ENCODE results near the gene TTF1. TPM values are rescaled to one million over a fixed set of nuclear protein-coding genes. Genes with fewer than 3 reads are reported as not detected.

Gene TTF1
- total RNA-seq, 2 donors from 2014 or later, result 14.9 to 17.3 TPM

DNA sequence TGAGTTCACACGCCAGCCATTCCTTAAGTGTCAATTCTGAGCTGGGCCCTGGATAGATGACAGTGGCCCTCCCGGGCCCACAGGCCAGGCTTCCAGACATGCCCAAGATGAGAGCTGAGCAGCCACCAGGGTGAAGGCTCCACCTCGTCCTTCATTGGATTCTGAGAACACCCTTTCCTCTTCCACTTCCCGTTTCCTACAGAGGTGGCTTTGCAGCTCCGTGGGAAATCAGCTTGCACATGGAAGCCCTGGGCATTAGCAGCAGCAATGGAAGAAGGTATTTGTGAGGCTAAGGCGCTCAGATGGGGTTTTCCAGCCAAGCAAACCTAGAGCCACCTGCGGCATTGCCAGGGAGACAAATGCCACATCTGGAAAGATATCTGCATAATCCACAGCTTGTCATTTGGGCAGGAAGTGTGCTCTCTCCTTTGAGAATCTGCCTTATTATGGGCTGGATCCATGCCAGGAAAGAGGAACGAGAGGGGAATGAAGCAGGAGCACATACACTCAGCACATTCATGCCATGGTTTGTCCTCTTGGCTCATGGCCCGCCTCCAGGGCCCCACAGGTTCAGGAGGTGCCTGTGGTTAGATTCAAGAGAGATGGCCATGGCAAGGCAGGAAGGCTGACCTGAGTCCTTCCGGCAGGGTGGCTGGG is 37.4 kb upstream of the TTF1 start:
- no peaks in the 10 kb centered on the region for H3K4me1 ChIP-seq
- no peak for DNase-seq (ENCODE audit: low spot score)
- no peak overlapping the region for H3K27ac ChIP-seq
- TF ChIP-seq, protein P1, sequence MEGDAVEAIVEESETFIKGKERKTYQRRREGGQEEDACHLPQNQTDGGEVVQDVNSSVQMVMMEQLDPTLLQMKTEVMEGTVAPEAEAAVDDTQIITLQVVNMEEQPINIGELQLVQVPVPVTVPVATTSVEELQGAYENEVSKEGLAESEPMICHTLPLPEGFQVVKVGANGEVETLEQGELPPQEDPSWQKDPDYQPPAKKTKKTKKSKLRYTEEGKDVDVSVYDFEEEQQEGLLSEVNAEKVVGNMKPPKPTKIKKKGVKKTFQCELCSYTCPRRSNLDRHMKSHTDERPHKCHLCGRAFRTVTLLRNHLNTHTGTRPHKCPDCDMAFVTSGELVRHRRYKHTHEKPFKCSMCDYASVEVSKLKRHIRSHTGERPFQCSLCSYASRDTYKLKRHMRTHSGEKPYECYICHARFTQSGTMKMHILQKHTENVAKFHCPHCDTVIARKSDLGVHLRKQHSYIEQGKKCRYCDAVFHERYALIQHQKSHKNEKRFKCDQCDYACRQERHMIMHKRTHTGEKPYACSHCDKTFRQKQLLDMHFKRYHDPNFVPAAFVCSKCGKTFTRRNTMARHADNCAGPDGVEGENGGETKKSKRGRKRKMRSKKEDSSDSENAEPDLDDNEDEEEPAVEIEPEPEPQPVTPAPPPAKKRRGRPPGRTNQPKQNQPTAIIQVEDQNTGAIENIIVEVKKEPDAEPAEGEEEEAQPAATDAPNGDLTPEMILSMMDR (IDR thresholded peaks at IDR 0.05), result no peak
- H3K4me3 ChIP-seq, result no peak overlapping the region
- H3K9me3 ChIP-seq, result no peaks in the 10 kb centered on the region
- no peaks in the 10 kb centered on the region for H3K27me3 ChIP-seq
- H3K36me3 ChIP-seq, result no peaks in the 10 kb centered on the region

DNA sequence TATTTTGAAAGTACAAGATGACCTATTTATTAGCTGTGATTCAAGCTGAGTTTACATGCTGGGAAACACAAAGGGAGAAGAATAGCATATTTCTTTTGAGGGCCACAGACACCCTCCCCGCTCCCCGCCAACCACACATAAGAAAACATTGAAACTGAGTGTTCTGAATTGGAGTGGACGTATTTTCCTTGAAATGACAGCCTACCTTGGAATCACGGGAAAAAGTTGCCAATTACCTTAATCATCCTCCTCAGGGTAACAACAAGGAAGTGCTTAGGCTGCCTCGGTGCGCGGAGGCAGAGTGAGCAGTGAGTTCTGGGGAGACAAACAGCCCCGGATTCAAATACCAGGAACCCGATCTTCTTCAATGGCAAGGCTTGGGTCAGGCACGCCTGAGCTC is 34.8 kb upstream of the TTF1 start:
- H3K4me3 ChIP-seq, result no peak overlapping the region
- H3K27me3 ChIP-seq, result no peaks in the 10 kb centered on the region
- no peaks in the 10 kb centered on the region for H3K4me1 ChIP-seq
- no peaks in the 10 kb centered on the region for H3K36me3 ChIP-seq
- no peaks in the 10 kb centered on the region for H3K9me3 ChIP-seq
- no peak for DNase-seq (ENCODE audit: low spot score)
- no peak overlapping the region for H3K27ac ChIP-seq
- TF ChIP-seq, protein P1 (IDR thresholded peaks at IDR 0.05), result no peak

DNA sequence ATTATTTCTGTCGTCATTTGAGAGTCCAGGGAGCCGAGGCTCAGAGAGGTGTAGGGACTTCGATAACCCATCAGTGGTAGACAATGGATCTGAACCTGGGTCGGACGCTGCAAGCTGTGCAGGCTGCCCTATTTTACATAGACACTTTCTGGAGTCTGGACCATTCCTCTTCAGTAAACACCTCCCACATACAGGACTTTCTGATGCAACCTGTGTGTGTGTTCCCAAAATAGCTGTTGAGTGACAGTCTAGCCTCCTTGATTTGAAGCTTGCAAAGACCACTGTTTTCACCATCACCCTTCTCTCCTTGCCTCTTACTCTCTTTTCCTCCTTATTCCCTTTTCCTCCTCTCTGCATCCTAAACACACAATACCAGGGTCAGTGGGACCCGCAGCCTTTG is 34.1 kb upstream of the TTF1 start:
- no peak overlapping the region for H3K4me3 ChIP-seq
- TF ChIP-seq, protein P1 (IDR thresholded peaks at IDR 0.05), result no peak
- no peak for DNase-seq (ENCODE audit: low spot score)
- no peaks in the 10 kb centered on the region for H3K27me3 ChIP-seq
- H3K4me1 ChIP-seq, result no peaks in the 10 kb centered on the region
- H3K9me3 ChIP-seq, result no peaks in the 10 kb centered on the region
- H3K36me3 ChIP-seq, result no peaks in the 10 kb centered on the region
- no peak overlapping the region for H3K27ac ChIP-seq

DNA sequence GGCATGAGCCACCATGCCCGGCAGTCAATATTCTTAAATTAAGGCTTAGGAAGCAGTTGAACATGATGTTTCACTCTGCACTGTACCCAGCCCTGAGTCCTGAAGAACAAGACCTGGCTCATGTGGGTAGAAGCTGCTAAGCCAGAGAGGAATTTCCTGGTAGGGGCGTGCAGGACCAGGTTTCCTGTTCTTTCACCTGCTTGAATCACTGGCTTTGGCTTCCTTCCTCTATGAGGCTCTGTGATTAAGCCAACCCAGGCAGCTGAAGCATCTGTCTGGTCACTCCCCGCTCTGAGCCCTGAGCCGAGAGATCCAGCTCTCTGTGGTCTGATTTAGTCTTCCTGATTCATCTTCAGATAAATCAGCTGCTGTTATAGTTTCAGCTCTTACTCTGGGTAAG is 32.5 kb upstream of the TTF1 start:
- TF ChIP-seq, protein P1 (IDR thresholded peaks at IDR 0.05), result no peak
- Histone ChIP-seq H3K4me1 (no peaks in the 10 kb centered on the region), H3K27me3 (no peaks in the 10 kb centered on the region), H3K4me3 (no peak overlapping the region), H3K9me3 (no peaks in the 10 kb centered on the region), H3K27ac (no peak overlapping the region), H3K36me3 (no peaks in the 10 kb centered on the region)
- no peak for DNase-seq (ENCODE audit: low spot score)

DNA sequence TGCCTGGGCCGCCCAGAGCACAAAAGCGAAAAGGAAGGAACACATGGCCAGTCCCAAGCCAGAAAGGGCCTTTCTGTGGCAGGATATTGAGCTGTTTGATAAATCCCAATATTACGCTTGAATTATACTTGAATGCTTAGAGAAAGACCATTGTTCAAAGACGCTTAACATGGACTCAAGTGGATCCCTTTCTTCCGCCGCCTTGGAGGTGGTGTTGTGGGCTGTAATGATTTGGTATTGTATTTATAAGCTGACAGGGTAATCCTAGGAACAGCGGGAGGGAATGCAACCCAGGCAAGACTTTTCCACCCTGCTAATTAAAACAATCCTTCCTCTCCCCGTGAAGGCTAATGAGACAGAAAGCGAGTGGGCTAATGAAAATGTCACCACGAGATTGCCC is 28.2 kb upstream of the TTF1 start:
- no peak overlapping the region for H3K4me3 ChIP-seq
- no peak for DNase-seq (ENCODE audit: low spot score)
- H3K36me3 ChIP-seq, result no peaks in the 10 kb centered on the region
- H3K4me1 ChIP-seq, result no peaks in the 10 kb centered on the region
- no peaks in the 10 kb centered on the region for H3K27me3 ChIP-seq
- no peaks in the 10 kb centered on the region for H3K9me3 ChIP-seq
- no peak overlapping the region for H3K27ac ChIP-seq
- TF ChIP-seq, protein P1 (IDR thresholded peaks at IDR 0.05), result no peak

DNA sequence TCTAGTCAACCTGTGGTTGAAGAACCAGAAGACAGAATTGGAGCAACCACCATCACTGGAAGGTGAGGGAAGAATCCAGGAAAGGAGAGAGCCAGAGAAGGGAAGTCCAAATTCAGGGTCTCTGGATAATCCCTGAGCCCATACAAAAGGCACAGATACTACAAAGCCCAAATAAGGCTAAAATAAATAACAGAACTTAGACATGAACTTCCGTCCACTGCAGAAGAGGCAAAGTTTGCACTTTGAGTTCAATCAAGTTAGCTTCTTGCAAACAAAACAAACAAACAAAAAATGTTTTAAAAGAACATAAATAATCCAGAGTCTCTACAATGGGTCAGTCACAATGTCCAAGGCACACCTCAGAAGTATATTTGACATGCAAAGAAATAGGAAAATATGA is 24.4 kb upstream of the TTF1 start:
- TF ChIP-seq, protein P1 (IDR thresholded peaks at IDR 0.05), result no peak
- Histone ChIP-seq H3K4me1 (no peaks in the 10 kb centered on the region), H3K27ac (no peak overlapping the region), H3K4me3 (no peak overlapping the region), H3K9me3 (no peaks in the 10 kb centered on the region), H3K36me3 (no peaks in the 10 kb centered on the region), H3K27me3 (no peaks in the 10 kb centered on the region)
- DNase-seq (ENCODE audit: low spot score), result no peak

Data from right atrium auricular region (tissue), 2 donors.